ENCODE results near the gene PRDM16.

- TF ChIP-seq, protein P1, sequence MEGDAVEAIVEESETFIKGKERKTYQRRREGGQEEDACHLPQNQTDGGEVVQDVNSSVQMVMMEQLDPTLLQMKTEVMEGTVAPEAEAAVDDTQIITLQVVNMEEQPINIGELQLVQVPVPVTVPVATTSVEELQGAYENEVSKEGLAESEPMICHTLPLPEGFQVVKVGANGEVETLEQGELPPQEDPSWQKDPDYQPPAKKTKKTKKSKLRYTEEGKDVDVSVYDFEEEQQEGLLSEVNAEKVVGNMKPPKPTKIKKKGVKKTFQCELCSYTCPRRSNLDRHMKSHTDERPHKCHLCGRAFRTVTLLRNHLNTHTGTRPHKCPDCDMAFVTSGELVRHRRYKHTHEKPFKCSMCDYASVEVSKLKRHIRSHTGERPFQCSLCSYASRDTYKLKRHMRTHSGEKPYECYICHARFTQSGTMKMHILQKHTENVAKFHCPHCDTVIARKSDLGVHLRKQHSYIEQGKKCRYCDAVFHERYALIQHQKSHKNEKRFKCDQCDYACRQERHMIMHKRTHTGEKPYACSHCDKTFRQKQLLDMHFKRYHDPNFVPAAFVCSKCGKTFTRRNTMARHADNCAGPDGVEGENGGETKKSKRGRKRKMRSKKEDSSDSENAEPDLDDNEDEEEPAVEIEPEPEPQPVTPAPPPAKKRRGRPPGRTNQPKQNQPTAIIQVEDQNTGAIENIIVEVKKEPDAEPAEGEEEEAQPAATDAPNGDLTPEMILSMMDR (optimal IDR thresholded peaks at IDR 0.05 in 1 of 3, IDR thresholded peaks at IDR 0.05 in 1 of 3, conservative IDR thresholded peaks at IDR 0.05 in 1 of 3; ENCODE audit: extremely low read depth in 1 of 3, insufficient read depth in 2 of 3, low read length in 3 of 3) = no peak
- no peak for TF ChIP-seq EZH2 (IDR thresholded peaks at IDR 0.05; ENCODE audit: low read length)
These were observed 158.9 kb downstream of the PRDM16 start for GRCh38 chr1:3227893-3228292.
